Breast epithelium (tissue), 3 donors: ENCODE results near the gene HSD17B4.

ENCODE experiments used
- POLR2A ChIP-seq: fragments of 450-650 bp; IDR thresholded peaks from one replicate; pipeline ENCODE4 v1.6.1; 2016; ENCODE audit warnings: antibody characterized with exemption, mild to moderate bottlenecking, moderate library complexity
- POLR2AphosphoS5 ChIP-seq, 3 donors: sonication (generic); formaldehyde crosslinking; IDR thresholded peaks; one replicate each; pipeline ENCODE4 v1.6.1; 2017; ENCODE audit warnings: antibody characterized with exemption in 3 of 3
- TF ChIP-seq, protein P1 (sequence below), 3 donors: fragments of 450-650 bp; IDR thresholded peaks; one replicate each; pipeline ENCODE4 v1.5.1; 2016 to 2017; ENCODE audit warnings: antibody characterized with exemption in 3 of 3, mild to moderate bottlenecking in 3 of 3, moderate library complexity in 3 of 3

DNA sequence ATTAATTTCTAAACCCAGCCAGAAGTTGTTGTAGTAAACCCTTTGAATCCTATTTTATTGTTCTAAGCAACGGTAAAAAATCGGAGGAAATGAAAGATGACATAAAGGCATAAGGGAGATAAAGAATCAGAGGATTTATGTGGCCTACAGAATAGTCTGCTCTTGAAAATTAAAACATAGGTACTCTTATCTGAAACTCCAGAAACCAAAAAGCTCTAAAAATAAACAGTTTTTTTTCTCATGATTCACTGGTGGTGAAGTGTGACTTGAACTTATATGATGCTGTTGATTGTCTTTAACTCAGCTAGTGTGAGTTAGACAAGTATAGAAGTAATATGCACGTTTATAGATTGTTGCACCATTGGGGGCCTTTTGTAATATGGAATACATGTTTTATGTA lies 80.3 kb downstream of the HSD17B4 start:
- TF ChIP-seq, protein P1, sequence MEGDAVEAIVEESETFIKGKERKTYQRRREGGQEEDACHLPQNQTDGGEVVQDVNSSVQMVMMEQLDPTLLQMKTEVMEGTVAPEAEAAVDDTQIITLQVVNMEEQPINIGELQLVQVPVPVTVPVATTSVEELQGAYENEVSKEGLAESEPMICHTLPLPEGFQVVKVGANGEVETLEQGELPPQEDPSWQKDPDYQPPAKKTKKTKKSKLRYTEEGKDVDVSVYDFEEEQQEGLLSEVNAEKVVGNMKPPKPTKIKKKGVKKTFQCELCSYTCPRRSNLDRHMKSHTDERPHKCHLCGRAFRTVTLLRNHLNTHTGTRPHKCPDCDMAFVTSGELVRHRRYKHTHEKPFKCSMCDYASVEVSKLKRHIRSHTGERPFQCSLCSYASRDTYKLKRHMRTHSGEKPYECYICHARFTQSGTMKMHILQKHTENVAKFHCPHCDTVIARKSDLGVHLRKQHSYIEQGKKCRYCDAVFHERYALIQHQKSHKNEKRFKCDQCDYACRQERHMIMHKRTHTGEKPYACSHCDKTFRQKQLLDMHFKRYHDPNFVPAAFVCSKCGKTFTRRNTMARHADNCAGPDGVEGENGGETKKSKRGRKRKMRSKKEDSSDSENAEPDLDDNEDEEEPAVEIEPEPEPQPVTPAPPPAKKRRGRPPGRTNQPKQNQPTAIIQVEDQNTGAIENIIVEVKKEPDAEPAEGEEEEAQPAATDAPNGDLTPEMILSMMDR (IDR thresholded peaks at IDR 0.05) = no peak
- no peak for TF ChIP-seq POLR2A
- no peak for TF ChIP-seq POLR2AphosphoS5 (IDR thresholded peaks at IDR 0.05)
